SK-N-SH treated with all-trans-retinoic acid at 6 μM for 48 hours (cell line): Measurements from ENCODE around the gene CA9.
"Not testable (repeated sequence)": the region's sequence is repeated elsewhere in the genome, so short reads cannot be mapped to it uniquely, and the experiment has no call there.

Source experiments
- ARNTL ChIP-seq: fragments of 450-650 bp; formaldehyde crosslinking; IDR thresholded peaks from 2 replicates; pipeline ENCODE4 v1.5.0; 2020; ENCODE audit warnings: low read depth, mild to moderate bottlenecking, moderate library complexity, borderline replicate concordance
- BACH2 ChIP-seq: fragments of 250-450 bp; sonication (Bioruptor Pico); IDR thresholded peaks from 2 replicates; pipeline ENCODE4 v1.9.0; 2021; ENCODE audit warnings: mild to moderate bottlenecking, borderline replicate concordance
- CSDC2 ChIP-seq: fragments of 250-450 bp; sonication (Bioruptor Pico); IDR thresholded peaks from 2 replicates; pipeline ENCODE4 v1.5.0; 2020; ENCODE audit warnings: mild to moderate bottlenecking, moderate library complexity
- ESRRG ChIP-seq: fragments of 250-450 bp; sonication (Bioruptor Pico); IDR thresholded peaks from 2 replicates; pipeline ENCODE4 v1.6.1; 2021; ENCODE audit warnings: mild to moderate bottlenecking
- RARB ChIP-seq: fragments of 250-450 bp; sonication (Bioruptor Pico); IDR thresholded peaks from 2 replicates; pipeline ENCODE4 v1.8.0; 2021; ENCODE audit warnings: mild to moderate bottlenecking, moderate library complexity
- TF ChIP-seq, protein P1 (sequence below): fragments of 250-450 bp; sonication (Bioruptor Pico); IDR thresholded peaks from 2 replicates; pipeline ENCODE4 v1.8.0; 2020; ENCODE audit warnings: mild to moderate bottlenecking, moderate library complexity, borderline replicate concordance
- TF ChIP-seq, protein P2 (sequence below): fragments of 250-450 bp; sonication (Bioruptor Pico); IDR thresholded peaks from 2 replicates; pipeline ENCODE4 v1.8.0; 2021; ENCODE audit warnings: low read depth, mild to moderate bottlenecking, moderate library complexity, borderline replicate concordance
- TF ChIP-seq, protein P3 (sequence below): fragments of 250-450 bp; sonication (Bioruptor Pico); IDR thresholded peaks from 2 replicates; pipeline ENCODE4 v1.5.1; 2020; ENCODE audit warnings: low read depth, mild to moderate bottlenecking, moderate library complexity

DNA sequence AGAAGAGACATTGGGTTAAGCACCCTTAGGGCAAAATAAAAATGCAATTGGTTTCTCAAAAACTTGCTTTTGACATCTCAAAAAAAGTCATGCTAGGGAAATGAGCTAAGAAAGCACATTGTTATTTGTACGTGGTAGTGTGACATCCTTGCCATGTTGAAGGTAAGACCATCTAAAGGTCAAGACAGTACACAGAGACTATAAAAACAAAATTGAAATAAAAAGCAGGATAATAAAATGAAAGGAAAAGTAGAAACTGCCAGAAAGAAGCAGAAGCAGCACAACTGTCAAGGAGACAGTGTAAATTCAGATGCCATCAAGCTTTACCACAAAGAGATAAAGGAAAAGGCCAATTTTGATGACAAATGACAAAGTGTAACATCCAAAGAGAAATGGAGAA is 34.5 kb upstream of the CA9 start:
- TF ChIP-seq ARNTL, ESRRG, RARB, BACH2, CSDC2 (CRISPR knock-in tag): not testable (repeated sequence)
- TF ChIP-seq, protein P1, sequence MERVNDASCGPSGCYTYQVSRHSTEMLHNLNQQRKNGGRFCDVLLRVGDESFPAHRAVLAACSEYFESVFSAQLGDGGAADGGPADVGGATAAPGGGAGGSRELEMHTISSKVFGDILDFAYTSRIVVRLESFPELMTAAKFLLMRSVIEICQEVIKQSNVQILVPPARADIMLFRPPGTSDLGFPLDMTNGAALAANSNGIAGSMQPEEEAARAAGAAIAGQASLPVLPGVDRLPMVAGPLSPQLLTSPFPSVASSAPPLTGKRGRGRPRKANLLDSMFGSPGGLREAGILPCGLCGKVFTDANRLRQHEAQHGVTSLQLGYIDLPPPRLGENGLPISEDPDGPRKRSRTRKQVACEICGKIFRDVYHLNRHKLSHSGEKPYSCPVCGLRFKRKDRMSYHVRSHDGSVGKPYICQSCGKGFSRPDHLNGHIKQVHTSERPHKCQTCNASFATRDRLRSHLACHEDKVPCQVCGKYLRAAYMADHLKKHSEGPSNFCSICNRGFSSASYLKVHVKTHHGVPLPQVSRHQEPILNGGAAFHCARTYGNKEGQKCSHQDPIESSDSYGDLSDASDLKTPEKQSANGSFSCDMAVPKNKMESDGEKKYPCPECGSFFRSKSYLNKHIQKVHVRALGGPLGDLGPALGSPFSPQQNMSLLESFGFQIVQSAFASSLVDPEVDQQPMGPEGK (CRISPR knock-in tag): not testable (repeated sequence)
- TF ChIP-seq, protein P2, sequence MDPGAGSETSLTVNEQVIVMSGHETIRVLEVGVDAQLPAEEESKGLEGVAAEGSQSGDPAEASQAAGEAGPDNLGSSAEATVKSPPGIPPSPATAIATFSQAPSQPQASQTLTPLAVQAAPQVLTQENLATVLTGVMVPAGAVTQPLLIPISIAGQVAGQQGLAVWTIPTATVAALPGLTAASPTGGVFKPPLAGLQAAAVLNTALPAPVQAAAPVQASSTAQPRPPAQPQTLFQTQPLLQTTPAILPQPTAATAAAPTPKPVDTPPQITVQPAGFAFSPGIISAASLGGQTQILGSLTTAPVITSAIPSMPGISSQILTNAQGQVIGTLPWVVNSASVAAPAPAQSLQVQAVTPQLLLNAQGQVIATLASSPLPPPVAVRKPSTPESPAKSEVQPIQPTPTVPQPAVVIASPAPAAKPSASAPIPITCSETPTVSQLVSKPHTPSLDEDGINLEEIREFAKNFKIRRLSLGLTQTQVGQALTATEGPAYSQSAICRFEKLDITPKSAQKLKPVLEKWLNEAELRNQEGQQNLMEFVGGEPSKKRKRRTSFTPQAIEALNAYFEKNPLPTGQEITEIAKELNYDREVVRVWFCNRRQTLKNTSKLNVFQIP: not testable (repeated sequence)
- TF ChIP-seq, protein P3, sequence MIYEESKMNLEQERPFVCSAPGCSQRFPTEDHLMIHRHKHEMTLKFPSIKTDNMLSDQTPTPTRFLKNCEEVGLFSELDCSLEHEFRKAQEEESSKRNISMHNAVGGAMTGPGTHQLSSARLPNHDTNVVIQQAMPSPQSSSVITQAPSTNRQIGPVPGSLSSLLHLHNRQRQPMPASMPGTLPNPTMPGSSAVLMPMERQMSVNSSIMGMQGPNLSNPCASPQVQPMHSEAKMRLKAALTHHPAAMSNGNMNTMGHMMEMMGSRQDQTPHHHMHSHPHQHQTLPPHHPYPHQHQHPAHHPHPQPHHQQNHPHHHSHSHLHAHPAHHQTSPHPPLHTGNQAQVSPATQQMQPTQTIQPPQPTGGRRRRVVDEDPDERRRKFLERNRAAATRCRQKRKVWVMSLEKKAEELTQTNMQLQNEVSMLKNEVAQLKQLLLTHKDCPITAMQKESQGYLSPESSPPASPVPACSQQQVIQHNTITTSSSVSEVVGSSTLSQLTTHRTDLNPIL: not testable (repeated sequence)
